WTC11 (cell line): ENCODE results near the gene DUOX2. TPM values are rescaled to one million over a fixed set of nuclear protein-coding genes. Genes with fewer than 3 reads are reported as not detected.

Experiments used
- E2F5 ChIP-seq: sonication (generic); formaldehyde crosslinking; IDR thresholded peaks from 2 replicates; pipeline ENCODE4 v1.8.1; 2022; ENCODE audit warnings: mild to moderate bottlenecking, moderate library complexity, missing genetic modification reagents
- FOXJ3 ChIP-seq: sonication (generic); formaldehyde crosslinking; IDR thresholded peaks from 2 replicates; pipeline ENCODE4 v1.9.0; 2021; ENCODE audit warnings: missing genetic modification reagents, mild to moderate bottlenecking, borderline replicate concordance
- FOXP4 ChIP-seq: sonication (generic); formaldehyde crosslinking; IDR thresholded peaks from 2 replicates; pipeline ENCODE4 v1.8.0; 2022; ENCODE audit warnings: mild to moderate bottlenecking, missing genetic modification reagents
- PRDM15 ChIP-seq: sonication (generic); formaldehyde crosslinking; IDR thresholded peaks from 2 replicates; pipeline ENCODE4 v1.8.0; 2022; ENCODE audit warnings: missing genetic modification reagents
- PRRX2 ChIP-seq: fragments of 250-450 bp; sonication (Bioruptor Pico); IDR thresholded peaks from 2 replicates; pipeline ENCODE4 v1.8.0; 2021; ENCODE audit warnings: mild to moderate bottlenecking
- TP53 ChIP-seq: sonication (generic); formaldehyde crosslinking; IDR thresholded peaks from 2 replicates; pipeline ENCODE4 v1.8.1; 2023; ENCODE audit warnings: mild to moderate bottlenecking, missing genetic modification reagents
- ZMAT4 ChIP-seq: fragments of 250-450 bp; sonication (Bioruptor Pico); IDR thresholded peaks from 2 replicates; pipeline ENCODE4 v1.9.0; 2021; ENCODE audit warnings: mild to moderate bottlenecking
- ZNF138 ChIP-seq: sonication (generic); formaldehyde crosslinking; conservative IDR thresholded peaks from 2 replicates; pipeline ENCODE4 v1.8.1; 2022; ENCODE audit warnings: mild to moderate bottlenecking, moderate library complexity, missing genetic modification reagents
- ZNF219 ChIP-seq: sonication (generic); formaldehyde crosslinking; IDR thresholded peaks from 2 replicates; pipeline ENCODE4 v1.8.0; 2023; ENCODE audit warnings: missing genetic modification reagents, mild to moderate bottlenecking, borderline replicate concordance
- ZNF317 ChIP-seq: sonication (generic); formaldehyde crosslinking; IDR thresholded peaks from 2 replicates; pipeline ENCODE4 v1.8.1; 2023; ENCODE audit warnings: low read depth, mild to moderate bottlenecking, moderate library complexity, missing genetic modification reagents, borderline replicate concordance
- ZNF416 ChIP-seq: fragments of 250-450 bp; sonication (Bioruptor Pico); IDR thresholded peaks from 2 replicates; pipeline ENCODE4 v1.9.0; 2021; ENCODE audit warnings: mild to moderate bottlenecking, inconsistent platforms
- total RNA-seq: library from RNA; stranded (reverse); gene quantifications from 3 replicates; pipeline ENCODE4 v1.2.3, GENCODE V29; 2021
- TF ChIP-seq, protein P1 (sequence below): sonication (generic); formaldehyde crosslinking; IDR thresholded peaks from 2 replicates; pipeline ENCODE4 v1.8.1; 2022; ENCODE audit warnings: mild to moderate bottlenecking, missing genetic modification reagents, moderate library complexity, borderline replicate concordance
- TF ChIP-seq, protein P2 (sequence below): sonication (generic); formaldehyde crosslinking; IDR thresholded peaks from 2 replicates; pipeline ENCODE4 v1.8.1; 2023; ENCODE audit warnings: mild to moderate bottlenecking, missing genetic modification reagents
- TF ChIP-seq, protein P3 (sequence below): fragments of 200-600 bp; IDR thresholded peaks from 2 replicates; pipeline ENCODE4 v1.8.0; 2022; ENCODE audit warnings: antibody characterized with exemption

The DUOX2 gene
- total RNA-seq, 1 experiment from 2014 or later: 0.13 TPM

DNA sequence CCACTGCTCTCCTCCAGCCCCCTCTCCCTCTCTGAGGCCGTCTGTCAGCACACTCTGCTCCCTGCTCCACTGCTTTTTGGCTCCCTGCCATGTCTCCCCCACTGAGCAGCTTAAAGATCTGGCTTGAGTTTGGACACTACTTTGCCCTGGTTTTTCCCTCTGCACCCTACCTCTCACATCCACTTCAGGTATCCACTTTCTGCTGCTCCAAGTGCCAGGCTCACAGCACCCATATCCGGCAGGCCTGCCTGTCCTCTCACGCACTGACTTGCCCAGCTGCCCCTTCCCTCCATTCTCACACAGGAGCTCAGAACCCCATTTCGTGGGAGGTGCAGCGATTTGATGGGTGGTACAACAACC is 19.6 kb upstream of the DUOX2 start (continued):
- TF ChIP-seq, protein P1, sequence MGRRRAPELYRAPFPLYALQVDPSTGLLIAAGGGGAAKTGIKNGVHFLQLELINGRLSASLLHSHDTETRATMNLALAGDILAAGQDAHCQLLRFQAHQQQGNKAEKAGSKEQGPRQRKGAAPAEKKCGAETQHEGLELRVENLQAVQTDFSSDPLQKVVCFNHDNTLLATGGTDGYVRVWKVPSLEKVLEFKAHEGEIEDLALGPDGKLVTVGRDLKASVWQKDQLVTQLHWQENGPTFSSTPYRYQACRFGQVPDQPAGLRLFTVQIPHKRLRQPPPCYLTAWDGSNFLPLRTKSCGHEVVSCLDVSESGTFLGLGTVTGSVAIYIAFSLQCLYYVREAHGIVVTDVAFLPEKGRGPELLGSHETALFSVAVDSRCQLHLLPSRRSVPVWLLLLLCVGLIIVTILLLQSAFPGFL (CRISPR knock-in tag): no peak
- TF ChIP-seq ZNF317: no peak
- no peak for TF ChIP-seq PRRX2 (CRISPR knock-in tag)
- no peak for TF ChIP-seq ZNF416
- no peak for TF ChIP-seq FOXJ3
- TF ChIP-seq ZNF138 (CRISPR knock-in tag): no peak
- TF ChIP-seq, protein P2, sequence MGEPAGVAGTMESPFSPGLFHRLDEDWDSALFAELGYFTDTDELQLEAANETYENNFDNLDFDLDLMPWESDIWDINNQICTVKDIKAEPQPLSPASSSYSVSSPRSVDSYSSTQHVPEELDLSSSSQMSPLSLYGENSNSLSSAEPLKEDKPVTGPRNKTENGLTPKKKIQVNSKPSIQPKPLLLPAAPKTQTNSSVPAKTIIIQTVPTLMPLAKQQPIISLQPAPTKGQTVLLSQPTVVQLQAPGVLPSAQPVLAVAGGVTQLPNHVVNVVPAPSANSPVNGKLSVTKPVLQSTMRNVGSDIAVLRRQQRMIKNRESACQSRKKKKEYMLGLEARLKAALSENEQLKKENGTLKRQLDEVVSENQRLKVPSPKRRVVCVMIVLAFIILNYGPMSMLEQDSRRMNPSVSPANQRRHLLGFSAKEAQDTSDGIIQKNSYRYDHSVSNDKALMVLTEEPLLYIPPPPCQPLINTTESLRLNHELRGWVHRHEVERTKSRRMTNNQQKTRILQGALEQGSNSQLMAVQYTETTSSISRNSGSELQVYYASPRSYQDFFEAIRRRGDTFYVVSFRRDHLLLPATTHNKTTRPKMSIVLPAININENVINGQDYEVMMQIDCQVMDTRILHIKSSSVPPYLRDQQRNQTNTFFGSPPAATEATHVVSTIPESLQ: no peak
- TF ChIP-seq TP53: no peak
- TF ChIP-seq ZMAT4 (CRISPR knock-in tag): no peak
- TF ChIP-seq ZNF219 (CRISPR knock-in tag): no peak
- no peak for TF ChIP-seq FOXP4 (CRISPR knock-in tag)
- TF ChIP-seq PRDM15 (CRISPR knock-in tag): no peak
- TF ChIP-seq, protein P3, sequence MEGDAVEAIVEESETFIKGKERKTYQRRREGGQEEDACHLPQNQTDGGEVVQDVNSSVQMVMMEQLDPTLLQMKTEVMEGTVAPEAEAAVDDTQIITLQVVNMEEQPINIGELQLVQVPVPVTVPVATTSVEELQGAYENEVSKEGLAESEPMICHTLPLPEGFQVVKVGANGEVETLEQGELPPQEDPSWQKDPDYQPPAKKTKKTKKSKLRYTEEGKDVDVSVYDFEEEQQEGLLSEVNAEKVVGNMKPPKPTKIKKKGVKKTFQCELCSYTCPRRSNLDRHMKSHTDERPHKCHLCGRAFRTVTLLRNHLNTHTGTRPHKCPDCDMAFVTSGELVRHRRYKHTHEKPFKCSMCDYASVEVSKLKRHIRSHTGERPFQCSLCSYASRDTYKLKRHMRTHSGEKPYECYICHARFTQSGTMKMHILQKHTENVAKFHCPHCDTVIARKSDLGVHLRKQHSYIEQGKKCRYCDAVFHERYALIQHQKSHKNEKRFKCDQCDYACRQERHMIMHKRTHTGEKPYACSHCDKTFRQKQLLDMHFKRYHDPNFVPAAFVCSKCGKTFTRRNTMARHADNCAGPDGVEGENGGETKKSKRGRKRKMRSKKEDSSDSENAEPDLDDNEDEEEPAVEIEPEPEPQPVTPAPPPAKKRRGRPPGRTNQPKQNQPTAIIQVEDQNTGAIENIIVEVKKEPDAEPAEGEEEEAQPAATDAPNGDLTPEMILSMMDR: no peak
- TF ChIP-seq E2F5 (CRISPR knock-in tag): no peak
- TF ChIP-seq, all 79 proteins: peak for 0
